ENCODE results near the gene OLFM1.
"Not testable (repeated sequence)": the region's sequence is repeated elsewhere in the genome, so short reads cannot be mapped to it uniquely, and the experiment has no call there.

OLFM1 gene

DNA sequence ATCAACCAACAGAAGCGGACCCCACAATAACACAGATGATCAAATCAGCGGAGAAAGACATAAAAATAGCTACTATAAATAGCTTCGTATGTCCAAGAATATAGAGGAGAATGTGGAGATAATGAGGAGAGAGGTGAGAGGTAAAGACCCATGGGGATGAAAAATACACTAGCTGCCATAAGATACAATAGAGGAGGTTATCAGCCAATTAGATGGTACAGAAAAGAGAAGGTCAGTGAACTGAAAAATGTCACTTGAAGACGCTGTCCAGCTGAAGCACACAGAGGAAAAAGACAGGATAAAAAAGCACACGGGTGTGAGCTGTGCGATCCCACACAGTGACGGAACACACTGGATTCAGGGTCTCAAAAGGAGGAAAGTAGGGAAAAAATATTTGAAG is 73.4 kb downstream of the OLFM1 start:
- TF ChIP-seq, protein P1, sequence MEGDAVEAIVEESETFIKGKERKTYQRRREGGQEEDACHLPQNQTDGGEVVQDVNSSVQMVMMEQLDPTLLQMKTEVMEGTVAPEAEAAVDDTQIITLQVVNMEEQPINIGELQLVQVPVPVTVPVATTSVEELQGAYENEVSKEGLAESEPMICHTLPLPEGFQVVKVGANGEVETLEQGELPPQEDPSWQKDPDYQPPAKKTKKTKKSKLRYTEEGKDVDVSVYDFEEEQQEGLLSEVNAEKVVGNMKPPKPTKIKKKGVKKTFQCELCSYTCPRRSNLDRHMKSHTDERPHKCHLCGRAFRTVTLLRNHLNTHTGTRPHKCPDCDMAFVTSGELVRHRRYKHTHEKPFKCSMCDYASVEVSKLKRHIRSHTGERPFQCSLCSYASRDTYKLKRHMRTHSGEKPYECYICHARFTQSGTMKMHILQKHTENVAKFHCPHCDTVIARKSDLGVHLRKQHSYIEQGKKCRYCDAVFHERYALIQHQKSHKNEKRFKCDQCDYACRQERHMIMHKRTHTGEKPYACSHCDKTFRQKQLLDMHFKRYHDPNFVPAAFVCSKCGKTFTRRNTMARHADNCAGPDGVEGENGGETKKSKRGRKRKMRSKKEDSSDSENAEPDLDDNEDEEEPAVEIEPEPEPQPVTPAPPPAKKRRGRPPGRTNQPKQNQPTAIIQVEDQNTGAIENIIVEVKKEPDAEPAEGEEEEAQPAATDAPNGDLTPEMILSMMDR (IDR thresholded peaks at IDR 0.05; ENCODE audit: low read depth, low read length, missing control alignments), result no peak
- DNase-seq (ENCODE audit: low read depth), result no peak
- H3K4me3 ChIP-seq (ENCODE audit: low read depth, low read length), result no peak overlapping the region

DNA sequence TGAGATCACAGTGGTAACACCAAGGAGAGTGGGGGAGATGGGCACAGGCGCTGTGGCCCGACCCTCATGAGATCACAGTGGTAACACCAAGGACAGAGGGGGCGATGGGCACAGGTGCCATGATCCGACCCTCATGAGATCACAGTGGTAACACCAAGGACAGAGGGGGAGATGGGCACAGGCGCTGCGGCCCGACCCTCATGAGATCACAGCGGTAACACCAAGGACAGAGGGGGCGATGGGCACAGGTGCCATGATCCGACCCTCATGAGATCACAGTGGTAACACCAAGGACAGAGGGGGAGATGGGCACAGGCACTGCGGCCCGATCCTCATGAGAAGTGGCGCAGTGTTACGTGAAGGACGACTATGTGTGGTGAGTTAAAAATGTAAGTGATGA is 75.1 kb downstream of the OLFM1 start:
- DNase-seq (ENCODE audit: low read depth); H3K4me3 ChIP-seq (ENCODE audit: low read depth, low read length): not testable (repeated sequence)

DNA sequence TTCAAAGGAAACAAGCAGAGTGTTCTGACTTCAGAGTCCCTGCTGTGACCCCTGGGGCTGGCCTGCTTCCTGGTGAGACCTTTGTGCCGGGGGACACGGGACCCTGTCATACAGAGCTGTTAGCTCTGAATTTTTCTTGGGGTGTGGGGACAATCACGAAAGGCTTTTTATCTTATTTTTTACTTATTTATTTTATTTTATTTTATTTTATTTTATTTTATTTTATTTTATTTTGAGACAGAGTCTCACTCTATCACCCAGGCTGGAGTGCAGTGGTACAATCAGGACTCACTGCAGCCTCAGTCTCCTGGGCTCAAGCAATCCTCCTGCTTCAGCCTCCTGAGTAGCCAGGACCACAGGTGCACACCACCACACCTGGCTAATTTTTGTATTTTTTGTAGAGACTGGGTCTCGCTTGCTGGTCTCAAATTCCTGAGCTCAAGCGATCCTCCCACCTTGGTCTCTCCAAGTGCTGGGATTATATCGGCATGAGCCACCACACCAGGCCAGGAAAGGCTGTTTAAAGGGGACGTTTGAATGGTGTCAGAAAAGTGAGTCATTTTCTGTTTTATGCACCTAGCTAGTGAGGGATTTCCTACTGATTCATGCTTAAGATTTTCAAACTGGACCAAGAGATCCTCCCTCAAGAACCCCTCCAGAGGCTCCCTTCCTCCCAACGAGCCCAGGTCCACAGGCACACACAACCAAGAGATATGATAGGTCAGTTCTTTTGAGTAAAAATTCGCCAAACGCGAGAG is 75.7 kb downstream of the OLFM1 start:
- H3K4me3 ChIP-seq (ENCODE audit: low read depth, low read length), result no peak overlapping the region
- DNase-seq (ENCODE audit: low read depth), result no peak
- TF ChIP-seq, protein P1 (IDR thresholded peaks at IDR 0.05; ENCODE audit: low read depth, low read length, missing control alignments), result no peak

DNA sequence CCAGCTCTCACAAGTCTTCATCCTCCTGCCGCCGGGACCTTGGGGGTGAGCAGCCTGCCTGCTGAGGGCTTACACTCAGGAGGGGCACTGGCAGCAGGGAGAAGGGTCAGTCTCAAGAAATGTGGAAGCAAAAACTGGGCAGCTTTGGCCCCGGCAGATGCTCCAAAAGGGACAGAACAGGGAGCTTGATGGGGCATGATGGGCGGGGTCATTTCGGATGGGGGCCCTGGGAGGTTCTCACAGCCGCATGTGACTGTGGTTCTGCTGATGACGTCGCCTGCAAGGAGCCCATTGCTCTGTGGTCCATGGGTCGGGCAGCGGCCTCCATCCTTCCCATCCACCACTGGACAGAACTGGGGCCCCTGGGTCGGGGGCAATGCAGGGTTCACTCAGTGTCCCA is 76.6 kb downstream of the OLFM1 start:
- no peak overlapping the region for H3K4me3 ChIP-seq (ENCODE audit: low read depth, low read length)
- TF ChIP-seq, protein P1 (IDR thresholded peaks at IDR 0.05; ENCODE audit: low read depth, low read length, missing control alignments), result no peak
- DNase-seq (ENCODE audit: low read depth), result no peak

DNA sequence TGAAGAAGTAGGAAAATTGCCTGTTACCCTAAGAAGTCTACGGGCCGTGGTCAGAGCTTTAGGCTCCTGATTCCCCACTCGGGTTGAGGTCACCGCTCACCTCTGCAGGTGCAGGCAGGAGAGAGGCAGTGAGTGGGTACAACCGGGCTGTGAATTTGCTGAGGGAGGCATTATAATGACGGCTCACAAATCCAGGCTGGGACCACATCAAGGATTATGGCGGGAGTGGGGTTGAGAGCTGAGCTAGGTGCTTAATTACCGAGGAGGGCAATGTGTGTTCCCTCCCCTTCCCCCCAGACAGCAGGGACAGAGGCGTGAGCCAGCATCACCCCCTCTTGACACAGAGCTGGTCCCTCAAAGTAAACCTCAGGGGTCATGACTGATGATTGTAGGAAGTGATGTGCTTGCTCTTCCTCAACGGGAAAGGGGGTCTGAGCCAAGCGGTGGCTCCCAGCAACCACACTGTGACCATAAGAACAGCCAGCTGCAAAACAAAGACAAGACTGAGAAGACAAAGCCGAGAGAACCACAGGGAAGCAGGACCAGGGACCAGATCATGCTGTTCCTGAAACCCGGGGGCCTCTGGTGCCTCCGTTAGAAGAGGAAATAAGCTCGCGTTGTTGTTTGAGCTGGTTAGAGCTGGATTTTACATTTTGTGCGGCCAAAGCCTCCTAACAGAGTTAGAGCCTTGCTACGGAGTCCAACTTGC is 77.7 kb downstream of the OLFM1 start:
- no peak for DNase-seq (ENCODE audit: low read depth)
- TF ChIP-seq, protein P1 (IDR thresholded peaks at IDR 0.05; ENCODE audit: low read depth, low read length, missing control alignments), result no peak
- H3K4me3 ChIP-seq (ENCODE audit: low read depth, low read length), result no peak overlapping the region

DNA sequence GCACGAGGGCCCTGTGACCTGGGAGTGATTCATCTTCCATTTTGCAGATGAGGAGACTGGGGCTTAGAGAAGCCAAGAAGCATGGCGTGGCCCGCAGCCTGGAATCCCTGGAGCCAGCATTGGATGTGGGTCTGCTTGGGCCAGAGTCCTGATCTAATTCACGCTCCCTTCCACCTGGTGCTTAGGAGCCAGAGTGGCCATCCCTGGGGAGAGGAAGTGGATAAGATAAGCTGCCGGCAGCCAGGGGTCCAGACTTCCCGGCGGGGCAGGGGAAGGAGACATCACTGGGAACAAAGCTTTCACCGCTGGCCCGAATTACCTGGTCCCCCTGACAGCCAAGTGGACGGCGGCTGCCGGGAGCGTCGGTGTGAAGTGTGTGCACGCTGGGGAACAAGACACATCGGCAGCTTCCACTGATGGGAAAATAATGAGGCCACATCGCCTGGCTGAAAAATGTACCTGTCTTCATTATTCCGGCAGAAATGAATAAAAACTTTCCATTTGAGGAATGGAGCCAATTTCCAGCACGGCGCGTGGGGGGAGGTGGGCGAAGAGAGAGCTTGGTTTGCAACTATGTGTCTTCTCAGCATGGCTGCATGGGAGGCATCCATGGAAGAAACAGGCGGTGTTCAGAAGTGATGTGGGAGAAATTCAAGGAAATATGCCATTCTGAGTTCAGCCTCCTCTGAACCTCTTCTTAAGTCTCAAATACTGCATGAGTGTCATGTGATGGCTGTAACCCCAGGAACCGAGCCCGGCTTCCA is 78.5 kb downstream of the OLFM1 start:
- H3K4me3 ChIP-seq (ENCODE audit: low read depth, low read length), result no peak overlapping the region
- TF ChIP-seq, protein P1 (IDR thresholded peaks at IDR 0.05; ENCODE audit: low read depth, low read length, missing control alignments), result no peak
- no peak for DNase-seq (ENCODE audit: low read depth)

DNA sequence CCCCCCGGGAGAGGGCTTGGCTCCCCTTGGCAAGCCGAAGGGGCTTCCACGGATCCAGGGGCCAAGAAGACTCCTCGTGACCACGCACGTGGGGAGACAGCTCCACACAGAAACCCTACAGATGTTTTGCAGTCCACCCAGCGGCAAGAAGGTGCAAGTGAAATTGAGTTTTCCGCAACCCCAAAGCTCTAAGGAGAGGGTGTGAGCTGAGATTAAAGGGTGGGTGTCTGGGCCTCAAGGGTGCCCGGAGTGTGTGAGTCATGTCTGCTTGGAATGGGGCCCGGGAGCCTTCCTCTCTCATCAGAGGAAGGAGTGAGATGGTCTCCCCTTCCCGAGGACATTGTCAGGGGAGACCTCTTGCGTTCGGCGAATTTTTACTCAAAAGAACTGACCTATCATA is 79.1 kb downstream of the OLFM1 start:
- H3K4me3 ChIP-seq (ENCODE audit: low read depth, low read length), result no peak overlapping the region
- no peak for DNase-seq (ENCODE audit: low read depth)
- TF ChIP-seq, protein P1 (IDR thresholded peaks at IDR 0.05; ENCODE audit: low read depth, low read length, missing control alignments), result no peak
